IPS-18c (cell line): ENCODE results near the gene DNAJB11.

ENCODE experiments used
- H3K4me3 ChIP-seq: 2 replicates; pipeline ENCODE4 v1.7.0; 2013; ENCODE audit warnings: low read depth, mild to moderate bottlenecking, low read length, moderate library complexity; ENCODE audit not compliant: insufficient read depth
- H3K9me3 ChIP-seq: one replicate; pipeline ENCODE4 v1.6.1; 2013; ENCODE audit warnings: mild to moderate bottlenecking, low read length, moderate library complexity; ENCODE audit not compliant: control insufficient read depth, insufficient read depth

The DNAJB11 gene

DNA sequence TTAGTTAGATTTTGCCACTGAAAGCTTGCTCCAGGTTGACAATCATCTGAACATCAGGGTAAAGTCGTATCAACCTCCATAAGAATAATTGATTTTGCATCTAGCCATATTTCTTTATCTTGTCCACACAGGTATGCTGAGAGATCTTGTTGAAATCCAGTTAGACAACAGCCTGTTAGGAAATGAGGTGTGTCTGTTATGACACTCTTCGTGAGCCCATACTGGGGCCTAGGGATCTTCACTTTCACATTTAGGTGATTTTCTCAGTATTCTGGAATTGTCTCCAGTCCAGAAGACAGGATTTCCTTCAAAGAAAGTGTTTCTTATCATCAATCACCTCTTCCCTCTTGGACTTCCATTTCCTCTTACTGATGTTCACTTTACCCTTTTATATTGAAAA is 18.1 kb downstream of the DNAJB11 start:
- H3K4me3 ChIP-seq: no peak overlapping the region
- no peaks in the 10 kb centered on the region for H3K9me3 ChIP-seq

DNA sequence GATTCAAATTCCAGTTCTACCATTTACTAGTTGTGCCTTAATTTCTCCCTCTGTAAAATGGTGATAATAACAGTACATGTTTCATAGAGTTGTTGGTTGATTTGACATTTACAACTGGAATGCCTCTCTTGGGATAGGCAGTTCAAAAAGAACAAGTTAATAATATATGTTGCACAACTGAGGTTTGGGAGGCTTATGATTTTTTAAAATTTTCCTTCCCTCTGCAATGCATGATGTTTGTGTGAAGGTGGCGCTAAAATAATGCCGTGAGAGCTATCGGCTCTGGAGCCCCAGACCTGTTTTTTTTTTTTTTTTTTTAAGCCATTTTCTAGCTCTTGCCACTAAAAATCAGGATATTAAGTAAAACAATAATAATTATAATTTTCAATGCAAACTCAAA is 18.6 kb downstream of the DNAJB11 start:
- Histone ChIP-seq H3K4me3 (no peak overlapping the region), H3K9me3 (no peaks in the 10 kb centered on the region)

GRCh38 chr3:186589856-186590579 is 19.5 kb downstream of the DNAJB11 start:
- H3K4me3 ChIP-seq: no peak overlapping the region
- H3K9me3 ChIP-seq: no peaks in the 10 kb centered on the region

DNA sequence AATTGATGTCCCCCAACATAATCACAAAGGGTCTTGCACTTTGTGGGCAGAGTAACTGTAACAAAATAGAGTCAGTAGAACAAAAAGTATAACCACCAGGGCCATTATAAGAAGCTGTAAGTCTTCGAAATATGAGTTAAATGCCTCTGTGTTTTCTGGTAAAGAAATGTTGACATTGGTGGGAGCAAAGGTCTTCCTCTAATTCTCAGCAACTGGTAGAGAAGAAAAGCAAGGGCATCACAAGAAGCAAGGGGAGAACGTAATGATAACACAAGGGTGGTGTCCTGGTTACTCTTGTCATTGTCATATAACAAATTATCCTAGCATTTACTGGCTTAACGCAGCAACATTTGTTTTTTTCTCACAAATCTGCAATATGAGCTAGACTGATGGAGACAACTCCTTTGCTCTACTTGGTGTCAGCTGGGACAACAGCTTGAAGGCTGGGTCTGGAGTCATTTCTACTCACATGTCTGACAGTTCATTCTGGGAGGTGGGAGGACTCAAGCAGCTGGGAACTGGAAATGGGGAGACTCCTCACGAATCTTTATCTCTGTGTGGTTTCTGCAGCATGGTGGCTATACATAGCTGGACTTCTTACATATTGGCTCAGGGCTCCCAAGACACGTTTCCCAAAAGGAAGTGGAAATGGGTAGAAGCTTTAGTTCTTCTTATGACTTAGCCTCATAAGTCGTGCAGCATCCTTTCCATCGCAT is 20.2 kb downstream of the DNAJB11 start:
- H3K4me3 ChIP-seq: no peak overlapping the region; the same call in 1 of the 2 replicates
- H3K9me3 ChIP-seq: no peaks in the 10 kb centered on the region

GRCh38 chr3:186592682-186593081 is 22.2 kb downstream of the DNAJB11 start:
- H3K4me3 ChIP-seq: no peak overlapping the region
- H3K9me3 ChIP-seq: no peaks in the 10 kb centered on the region

DNA sequence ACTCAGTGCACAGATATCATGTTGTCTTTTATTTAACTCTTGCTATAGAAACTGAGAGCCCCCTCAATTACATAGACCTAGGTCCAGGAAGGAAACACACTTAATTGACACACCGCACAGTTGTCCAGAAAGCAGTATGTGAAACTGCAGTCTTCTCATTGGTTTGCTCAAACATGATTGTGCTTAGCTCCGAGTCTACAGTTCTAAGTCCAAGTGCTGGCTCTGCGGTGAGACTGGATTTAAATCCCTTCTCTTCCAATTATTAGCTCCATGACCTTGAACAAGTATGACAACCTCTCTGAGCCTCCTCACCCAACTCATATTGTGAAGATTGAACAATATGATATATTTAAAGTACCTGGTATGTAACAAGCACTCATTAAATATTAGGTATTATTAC is 23.3 kb downstream of the DNAJB11 start:
- no peak overlapping the region for H3K4me3 ChIP-seq
- H3K9me3 ChIP-seq: no peaks in the 10 kb centered on the region

DNA sequence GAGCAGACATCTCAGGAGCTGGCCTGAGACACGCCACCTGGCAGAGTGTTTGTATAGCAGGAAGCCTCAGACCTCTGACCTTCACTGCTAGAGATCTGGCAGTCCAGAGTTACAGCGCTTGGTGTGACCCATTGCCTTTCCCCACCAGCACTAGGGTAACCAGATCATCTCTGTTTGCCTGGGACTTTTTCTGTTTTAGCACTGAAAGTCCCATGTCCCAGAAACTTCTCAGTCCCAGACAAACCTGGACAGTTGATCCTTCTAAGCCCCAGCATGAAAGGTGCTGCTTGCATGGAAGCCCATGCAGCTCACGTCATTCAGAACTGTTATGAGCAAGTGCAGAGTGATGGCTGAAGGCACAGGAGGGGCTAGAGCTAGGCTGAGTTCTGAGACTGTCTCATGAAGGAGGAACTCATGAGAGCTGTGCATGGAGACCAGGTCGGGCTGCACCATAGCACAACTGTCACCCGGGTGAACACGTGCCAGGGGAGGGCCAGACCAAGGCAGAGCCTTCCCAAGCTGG is 24.1 kb downstream of the DNAJB11 start:
- Histone ChIP-seq H3K4me3 (no peak overlapping the region), H3K9me3 (no peaks in the 10 kb centered on the region)

GRCh38 chr3:186596568-186597287 is 26.2 kb downstream of the DNAJB11 start:
- peak overlapping the region; percentile 15; the same call in 1 of the 2 replicates for H3K4me3 ChIP-seq
- no peaks in the 10 kb centered on the region for H3K9me3 ChIP-seq

DNA sequence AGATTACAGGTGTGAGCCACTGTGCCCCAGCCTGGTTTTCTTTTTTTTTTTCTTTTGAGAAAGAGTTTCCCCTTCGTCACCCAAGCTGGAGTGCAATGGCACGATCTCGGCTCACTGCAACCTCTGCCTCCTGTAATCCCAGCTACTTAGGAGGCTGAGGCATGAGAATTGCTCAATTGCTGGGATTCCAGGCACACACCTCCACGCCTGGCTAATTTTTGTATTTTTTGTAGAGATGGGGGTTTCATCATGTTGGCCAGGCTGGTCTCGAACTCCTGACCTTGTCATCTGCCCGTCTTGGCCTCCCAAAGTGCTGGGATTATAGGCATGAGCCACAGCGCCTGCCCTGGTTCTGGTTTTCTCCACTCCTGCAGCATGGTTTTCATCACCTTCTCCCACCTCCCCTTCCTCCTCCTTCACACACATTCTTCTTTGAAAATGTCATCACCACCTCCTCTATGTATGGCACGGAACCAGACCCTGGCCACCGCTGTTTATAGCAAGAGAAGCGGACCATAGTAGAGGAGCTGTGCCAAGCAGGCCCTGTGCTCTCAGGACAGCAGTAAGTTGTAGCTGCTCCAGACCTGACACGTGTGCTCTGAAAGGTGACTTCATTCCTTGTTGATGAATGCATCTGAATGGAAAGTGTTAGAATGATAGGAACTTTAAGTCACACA is 27.7 kb downstream of the DNAJB11 start:
- Histone ChIP-seq H3K4me3 (no peak overlapping the region), H3K9me3 (no peaks in the 10 kb centered on the region)

- Histone ChIP-seq H3K4me3 (no peak overlapping the region), H3K9me3 (no peaks in the 10 kb centered on the region)
Observed at GRCh38 chr3:186598794-186599141, 28.2 kb downstream of the DNAJB11 start.

- peaks cover 2% of the 10 kb centered on the region for H3K9me3 ChIP-seq
- no peak overlapping the region for H3K4me3 ChIP-seq
Observed at GRCh38 chr3:186599142-186599784, 28.7 kb downstream of the DNAJB11 start.

DNA sequence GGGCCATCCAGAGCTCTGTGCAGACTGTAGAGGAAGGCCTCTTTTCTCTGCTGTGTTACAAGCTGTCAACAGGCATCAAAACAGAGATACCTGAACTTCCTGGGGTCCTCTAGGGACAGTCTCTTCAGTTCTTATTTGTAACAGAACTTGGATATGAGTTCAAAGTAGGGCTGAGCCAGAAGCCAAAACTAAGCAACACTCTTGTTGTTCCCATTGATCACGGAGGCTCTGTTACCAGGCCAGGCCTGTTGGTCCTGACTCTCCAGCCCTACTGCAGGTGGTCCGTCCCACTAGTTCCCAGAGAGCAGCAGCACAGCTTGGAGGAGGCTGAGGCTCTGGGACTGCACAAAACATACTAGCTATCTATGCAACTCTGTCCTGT is 29.3 kb downstream of the DNAJB11 start:
- H3K4me3 ChIP-seq: no peak overlapping the region
- H3K9me3 ChIP-seq: peaks cover 2% of the 10 kb centered on the region

DNA sequence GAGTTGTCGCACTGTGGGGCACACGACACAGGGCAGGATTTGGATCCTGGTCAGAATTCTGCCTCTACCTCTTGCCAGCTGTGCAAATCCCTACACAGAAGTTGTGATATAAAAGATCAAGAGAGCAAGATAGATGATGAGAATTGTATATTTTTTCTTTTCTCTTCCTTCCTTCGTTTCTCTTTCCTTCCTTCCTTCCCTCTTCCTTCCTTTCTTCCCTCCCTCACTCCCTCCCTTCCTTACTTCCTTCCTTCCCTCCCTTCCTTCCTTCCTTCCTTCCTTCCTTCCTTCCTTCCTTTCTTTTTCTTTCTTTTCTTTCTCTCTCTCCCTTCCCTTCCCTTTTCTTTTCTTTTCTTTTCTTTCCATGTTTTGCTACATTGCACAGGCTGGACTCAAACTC is 30.4 kb downstream of the DNAJB11 start:
- H3K9me3 ChIP-seq: peaks cover 2% of the 10 kb centered on the region
- no peak overlapping the region for H3K4me3 ChIP-seq

- Histone ChIP-seq H3K4me3 (no peak overlapping the region), H3K9me3 (peaks cover 2% of the 10 kb centered on the region)
Observed at GRCh38 chr3:186603159-186603558, 32.6 kb downstream of the DNAJB11 start.

DNA sequence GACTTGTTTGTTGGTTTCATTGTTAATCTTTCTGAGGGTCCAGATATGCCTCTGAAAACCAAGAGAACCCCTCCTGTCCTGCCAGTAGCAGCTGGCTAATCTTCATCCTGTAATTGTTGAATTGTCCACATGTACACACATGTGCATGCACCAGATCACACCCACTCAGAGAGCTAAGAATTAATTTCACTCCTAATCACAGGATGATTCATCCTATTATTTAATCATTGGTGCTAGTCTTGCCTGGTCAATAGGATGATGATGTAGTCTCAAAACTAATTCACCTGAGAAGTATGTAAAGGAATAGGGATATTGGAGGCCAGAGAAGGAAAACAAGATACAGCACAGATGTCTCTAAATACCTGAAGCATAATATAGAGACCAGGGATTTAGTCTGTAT is 34.6 kb downstream of the DNAJB11 start:
- H3K4me3 ChIP-seq: no peak overlapping the region
- H3K9me3 ChIP-seq: peaks cover 2% of the 10 kb centered on the region

GRCh38 chr3:186605561-186606545 is 35.3 kb downstream of the DNAJB11 start:
- peaks cover 2% of the 10 kb centered on the region for H3K9me3 ChIP-seq

More at GRCh38 chr3:186605561-186606545, 35.3 kb downstream of the DNAJB11 start:
- H3K4me3 ChIP-seq: no peak overlapping the region
